GM12891 (cell line): ENCODE data around the gene LRPPRC.

Experiments used
- POLR2A ChIP-seq: IDR thresholded peaks from 2 replicates; pipeline ENCODE4 v1.6.1; 2011; ENCODE audit warnings: low read depth, low read length, control low read depth
- POLR2AphosphoS5 ChIP-seq: IDR thresholded peaks from 2 replicates; pipeline ENCODE4 v1.6.1; 2011; ENCODE audit warnings: low read depth, low read length, control low read depth

DNA sequence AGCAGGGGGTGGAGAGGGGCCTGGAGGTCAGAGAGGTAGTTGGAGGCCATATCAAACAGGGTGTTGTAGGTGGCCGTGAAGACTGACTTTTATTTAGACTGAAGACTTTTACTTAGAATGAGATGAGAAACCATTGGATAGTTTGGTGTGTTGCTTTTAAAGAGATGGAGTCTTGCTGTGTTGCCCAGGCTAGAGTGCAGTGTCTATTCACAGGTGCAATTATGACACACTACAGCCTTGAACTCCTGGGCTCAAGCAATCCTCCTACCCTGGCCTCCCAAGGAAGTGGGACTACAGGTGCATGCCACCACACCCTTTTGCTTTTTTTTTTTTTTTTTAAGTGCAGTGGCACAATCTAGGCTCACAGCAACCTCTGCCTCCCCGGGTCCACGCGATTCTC lies 2.5 kb upstream of the LRPPRC start:
- TF ChIP-seq POLR2A (no peak), POLR2AphosphoS5 (no peak)
